T-helper 2 cell treated with Interferon-gamma antibody and Interleukin-4, amounts not matched to agents 100 ng/mL and 5 ng/mL, for 36 hours (primary cell): ENCODE data around the gene TSPAN9. TPM values are rescaled to one million over a fixed set of nuclear protein-coding genes. Genes with fewer than 3 reads are reported as not detected.
"Not testable (repeated sequence)": the region's sequence is repeated elsewhere in the genome, so short reads cannot be mapped to it uniquely, and the experiment has no call there.

Experiments used
- intact Hi-C: fragments of 100-400 bp; cut with micrococcal nuclease; formaldehyde crosslinking; loops from one replicate; pipeline ENCODE4 v1.15.1; 2023
- total RNA-seq: library from RNA; stranded (reverse); gene quantifications from 2 replicates; pipeline ENCODE4 v1.2.3, GENCODE V29; 2022

The TSPAN9 gene
- total RNA-seq, 1 donor from 2014 or later, result not detected

GRCh38 chr12:3043406-3043805 is 33.8 kb upstream of the TSPAN9 start:
- intact Hi-C loops, result no loop called here

GRCh38 chr12:3044141-3044630 is 33.0 kb upstream of the TSPAN9 start:
- intact Hi-C loops, result no loop called here

GRCh38 chr12:3045494-3045893 is 31.7 kb upstream of the TSPAN9 start:
- intact Hi-C loops, result no loop called here

- intact Hi-C loops, result no loop called here
Measured at GRCh38 chr12:3045989-3046388, 31.2 kb upstream of the TSPAN9 start.

- intact Hi-C loops, result no loop called here
Measured at GRCh38 chr12:3046441-3047200, 30.6 kb upstream of the TSPAN9 start.

GRCh38 chr12:3047961-3048360 is 29.2 kb upstream of the TSPAN9 start:
- intact Hi-C loops, result no loop called here

GRCh38 chr12:3048540-3048939 is 28.6 kb upstream of the TSPAN9 start:
- intact Hi-C loops, result no loop called here

- intact Hi-C loops, result no loop called here
Measured at GRCh38 chr12:3049176-3049575, 28.0 kb upstream of the TSPAN9 start.

GRCh38 chr12:3049611-3050249 is 27.4 kb upstream of the TSPAN9 start:
- intact Hi-C loops, result no loop called here

- intact Hi-C loops, result no loop called here
Measured at GRCh38 chr12:3054374-3054773, 22.8 kb upstream of the TSPAN9 start.

- intact Hi-C loops, result no loop called here
Measured at GRCh38 chr12:3055026-3055703, 22.0 kb upstream of the TSPAN9 start.

- intact Hi-C loops, result no loop called here
Measured at GRCh38 chr12:3055704-3056467, 21.3 kb upstream of the TSPAN9 start.

- intact Hi-C loops, result no loop called here
Measured at GRCh38 chr12:3061059-3061458, 16.1 kb upstream of the TSPAN9 start.

- intact Hi-C loops, result no loop called here
Measured at GRCh38 chr12:3061501-3062215, 15.5 kb upstream of the TSPAN9 start.

GRCh38 chr12:3065300-3065699 is 11.9 kb upstream of the TSPAN9 start:
- intact Hi-C loops, result no loop called here

- intact Hi-C loops, result not testable (repeated sequence)
Measured at GRCh38 chr12:3065846-3066245, 11.3 kb upstream of the TSPAN9 start.

- intact Hi-C loops, result no loop called here
Measured at GRCh38 chr12:3069714-3070113, 7.5 kb upstream of the TSPAN9 start.

GRCh38 chr12:3071107-3071506 is 6.1 kb upstream of the TSPAN9 start:
- intact Hi-C loops, result no loop called here

GRCh38 chr12:3071710-3072109 is 5.5 kb upstream of the TSPAN9 start:
- intact Hi-C loops, result no loop called here

GRCh38 chr12:3073438-3074250 is 3.5 kb upstream of the TSPAN9 start:
- intact Hi-C loops, result loop anchor here (1.0 kb wide), 1 partner anchor 129 kb away; no protein-coding TSS in a partner anchor
